ENCODE measurements around the gene PIGU. TPM values are rescaled to one million over a fixed set of nuclear protein-coding genes. Genes with fewer than 3 reads are reported as not detected.

PIGU gene
- total RNA-seq, 4 donors from 2014 or later = 9.5 to 17.5 (median 12.5) TPM

DNA sequence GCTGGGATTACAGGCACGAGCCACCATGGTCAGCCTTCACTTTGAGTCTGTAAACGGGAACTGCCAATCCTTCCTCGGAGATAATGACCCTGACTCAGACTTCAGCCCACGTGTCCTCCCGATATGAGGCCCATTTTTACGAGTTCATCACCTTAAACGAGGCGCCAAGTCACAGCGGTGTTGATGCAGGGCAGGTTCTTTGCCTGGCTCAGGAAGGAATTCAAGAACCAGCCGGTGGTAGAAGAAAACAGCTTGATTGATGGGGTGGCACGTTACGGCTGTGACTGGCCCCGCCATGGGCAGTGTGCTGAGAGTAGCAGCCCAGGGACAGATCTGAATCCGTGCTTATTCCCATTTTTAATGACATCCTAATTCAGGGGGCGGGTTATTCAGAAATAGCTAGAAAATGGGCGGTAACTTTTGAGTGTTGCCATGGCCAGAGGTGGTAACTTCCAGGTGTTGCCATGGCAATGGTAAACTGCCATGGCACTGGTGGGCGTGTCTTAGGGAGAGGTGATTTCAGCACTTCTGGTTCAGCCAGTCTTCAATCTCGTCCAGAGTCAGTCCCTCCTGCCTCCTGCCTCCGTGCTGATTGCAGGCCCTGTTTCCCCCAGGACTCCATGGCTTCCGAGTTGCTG, 127.5 kb downstream of the PIGU start:
- intact Hi-C loops (cut with DNase I; ENCODE audit: low total_unique reads) = no loop called here
- Histone ChIP-seq H3K4me3 (no peak overlapping the region), H3K9me3 (no peaks in the 10 kb centered on the region), H3K27me3 (no peaks in the 10 kb centered on the region), H3K4me1 (no peaks in the 10 kb centered on the region), H3K27ac (no peak overlapping the region), H3K36me3 (no peaks in the 10 kb centered on the region)
- TF ChIP-seq, protein P1, sequence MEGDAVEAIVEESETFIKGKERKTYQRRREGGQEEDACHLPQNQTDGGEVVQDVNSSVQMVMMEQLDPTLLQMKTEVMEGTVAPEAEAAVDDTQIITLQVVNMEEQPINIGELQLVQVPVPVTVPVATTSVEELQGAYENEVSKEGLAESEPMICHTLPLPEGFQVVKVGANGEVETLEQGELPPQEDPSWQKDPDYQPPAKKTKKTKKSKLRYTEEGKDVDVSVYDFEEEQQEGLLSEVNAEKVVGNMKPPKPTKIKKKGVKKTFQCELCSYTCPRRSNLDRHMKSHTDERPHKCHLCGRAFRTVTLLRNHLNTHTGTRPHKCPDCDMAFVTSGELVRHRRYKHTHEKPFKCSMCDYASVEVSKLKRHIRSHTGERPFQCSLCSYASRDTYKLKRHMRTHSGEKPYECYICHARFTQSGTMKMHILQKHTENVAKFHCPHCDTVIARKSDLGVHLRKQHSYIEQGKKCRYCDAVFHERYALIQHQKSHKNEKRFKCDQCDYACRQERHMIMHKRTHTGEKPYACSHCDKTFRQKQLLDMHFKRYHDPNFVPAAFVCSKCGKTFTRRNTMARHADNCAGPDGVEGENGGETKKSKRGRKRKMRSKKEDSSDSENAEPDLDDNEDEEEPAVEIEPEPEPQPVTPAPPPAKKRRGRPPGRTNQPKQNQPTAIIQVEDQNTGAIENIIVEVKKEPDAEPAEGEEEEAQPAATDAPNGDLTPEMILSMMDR (IDR thresholded peaks at IDR 0.05) = no peak
- TF ChIP-seq POLR2A (IDR thresholded peaks at IDR 0.05) = no peak
- DNase-seq = no peak

DNA sequence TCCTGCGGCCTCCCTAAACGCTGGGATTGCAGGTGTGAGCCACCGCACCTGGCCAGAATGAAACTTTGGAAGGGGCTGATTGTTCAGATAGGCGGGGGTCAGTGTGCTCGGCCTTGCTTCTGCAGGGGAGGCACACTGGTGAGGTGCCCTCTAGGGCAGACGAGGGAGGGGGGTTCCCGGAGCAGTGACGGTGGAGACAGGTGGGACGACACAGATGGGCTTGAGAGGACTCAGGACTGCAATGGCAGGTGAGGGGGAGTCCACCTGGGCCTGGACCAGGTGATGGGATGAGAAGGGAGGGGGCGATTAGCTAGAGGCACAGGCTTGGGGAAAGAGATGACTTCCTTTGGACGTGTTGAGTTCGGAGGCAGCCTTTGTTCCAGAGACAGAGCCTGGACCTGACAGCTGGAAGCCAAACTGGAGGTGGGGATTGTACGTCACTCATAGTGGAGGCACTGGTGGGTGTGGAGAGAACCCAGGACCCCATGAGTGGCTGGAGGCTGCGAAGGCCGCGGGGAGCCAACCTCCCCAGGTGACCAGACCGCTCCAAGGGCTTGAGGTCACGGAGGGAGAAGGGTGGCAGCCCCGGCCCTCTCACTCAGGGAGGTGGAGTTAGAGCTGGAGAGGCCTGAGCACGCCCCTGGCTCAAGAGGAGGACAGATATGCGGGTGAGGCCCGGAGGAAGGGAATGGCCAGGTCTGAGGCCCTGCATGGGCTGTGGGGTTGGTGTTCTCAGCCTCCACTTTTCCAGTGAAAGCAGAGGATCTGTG, 128.9 kb downstream of the PIGU start:
- Histone ChIP-seq H3K4me3 (no peak overlapping the region), H3K9me3 (no peaks in the 10 kb centered on the region), H3K36me3 (no peaks in the 10 kb centered on the region), H3K27ac (no peak overlapping the region), H3K4me1 (no peaks in the 10 kb centered on the region), H3K27me3 (no peaks in the 10 kb centered on the region)
- intact Hi-C loops (cut with DNase I; ENCODE audit: low total_unique reads) = no loop called here
- no peak for DNase-seq
- no peak for TF ChIP-seq POLR2A (IDR thresholded peaks at IDR 0.05)
- TF ChIP-seq, protein P1 (IDR thresholded peaks at IDR 0.05) = no peak

DNA sequence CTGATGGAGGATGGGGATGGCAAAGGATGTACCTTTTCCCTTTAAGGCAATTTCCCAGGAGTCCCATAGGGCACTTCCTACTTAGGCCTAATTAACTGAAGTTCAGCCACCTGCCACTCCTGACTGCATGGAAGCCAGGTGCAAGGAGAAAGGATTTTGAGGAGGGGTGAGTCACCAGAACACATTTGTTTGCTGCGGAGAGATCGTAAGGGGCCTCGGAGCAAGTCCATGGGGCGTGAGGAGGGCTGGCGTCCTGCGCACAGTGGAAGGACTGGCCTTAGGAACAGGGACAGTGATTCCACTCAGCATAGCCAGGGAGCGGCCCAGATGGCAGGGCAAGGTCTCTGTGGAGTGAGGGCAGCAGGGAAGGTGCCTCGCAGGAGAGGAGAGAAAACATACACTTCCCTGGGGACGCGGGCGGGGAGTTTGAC, 130.1 kb downstream of the PIGU start:
- Histone ChIP-seq H3K36me3 (no peaks in the 10 kb centered on the region), H3K4me1 (no peaks in the 10 kb centered on the region), H3K9me3 (no peaks in the 10 kb centered on the region), H3K27ac (no peak overlapping the region), H3K4me3 (no peak overlapping the region), H3K27me3 (no peaks in the 10 kb centered on the region)
- TF ChIP-seq, protein P1 (IDR thresholded peaks at IDR 0.05) = no peak
- no peak for TF ChIP-seq POLR2A (IDR thresholded peaks at IDR 0.05)
- intact Hi-C loops (cut with DNase I; ENCODE audit: low total_unique reads) = no loop called here
- no peak for DNase-seq

DNA sequence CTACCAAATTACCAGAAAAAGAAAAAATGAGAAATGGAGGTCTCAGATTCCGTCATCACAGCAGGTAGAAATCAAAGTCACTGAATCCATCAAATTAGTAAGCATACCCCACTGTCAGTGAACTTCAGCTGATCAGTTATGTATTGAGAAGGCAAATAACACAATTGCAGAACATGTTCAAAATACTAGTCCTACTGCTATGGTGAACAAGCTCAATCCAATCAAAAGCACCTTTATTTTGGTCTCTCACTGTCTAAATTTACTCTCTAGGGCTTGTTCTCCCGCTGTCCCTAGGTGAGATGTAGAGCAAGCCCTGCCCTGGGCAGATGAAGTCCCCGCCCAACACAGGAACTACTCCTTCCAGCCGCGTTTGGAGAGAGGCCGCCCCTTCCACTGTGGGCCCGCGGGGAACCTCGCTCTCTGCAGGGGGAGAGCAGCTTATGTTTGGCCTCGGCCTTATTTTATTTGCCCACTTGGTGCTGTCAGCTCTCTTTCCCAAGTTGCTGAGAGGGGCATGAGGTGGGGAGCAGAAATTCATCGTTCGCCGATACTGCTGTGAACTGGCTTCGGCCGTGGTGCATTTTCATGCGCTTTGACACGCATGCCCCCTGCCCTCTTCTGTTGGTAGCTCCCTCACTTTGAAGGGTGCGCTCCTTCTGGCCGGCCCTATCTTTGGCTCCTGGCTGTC, 132.6 kb downstream of the PIGU start:
- Histone ChIP-seq H3K4me1 (no peaks in the 10 kb centered on the region), H3K27ac (no peak overlapping the region), H3K36me3 (no peaks in the 10 kb centered on the region), H3K9me3 (no peaks in the 10 kb centered on the region), H3K4me3 (no peak overlapping the region), H3K27me3 (no peaks in the 10 kb centered on the region)
- intact Hi-C loops (cut with DNase I; ENCODE audit: low total_unique reads) = no loop called here
- no peak for TF ChIP-seq POLR2A (IDR thresholded peaks at IDR 0.05)
- TF ChIP-seq, protein P1 (IDR thresholded peaks at IDR 0.05) = no peak
- DNase-seq = no peak
